HUES64 (cell line): ENCODE data around the gene STKLD1.
"Not testable (repeated sequence)": the region's sequence is repeated elsewhere in the genome, so short reads cannot be mapped to it uniquely, and the experiment has no call there.

Experiments
- H3K27ac ChIP-seq: 2 replicates; pipeline ENCODE4 v1.7.0; 2013; ENCODE audit warnings: low read depth, low read length, inconsistent platforms
- H3K27me3 ChIP-seq: 2 replicates; pipeline ENCODE4 v1.6.1; 2013; ENCODE audit warnings: mild to moderate bottlenecking, low read length; ENCODE audit not compliant: insufficient read depth
- H3K36me3 ChIP-seq: 2 replicates; pipeline ENCODE4 v1.6.1; 2013; ENCODE audit warnings: mild to moderate bottlenecking, low read length; ENCODE audit not compliant: insufficient read depth
- H3K4me1 ChIP-seq: 2 replicates; pipeline ENCODE4 v1.6.1; 2013; ENCODE audit warnings: mild to moderate bottlenecking, low read length, moderate library complexity; ENCODE audit not compliant: insufficient read depth
- H3K4me3 ChIP-seq: 2 replicates; pipeline ENCODE4 v1.5.1; 2013; ENCODE audit warnings: mild to moderate bottlenecking, low read length, moderate library complexity
- H3K9ac ChIP-seq: 2 replicates; pipeline ENCODE4 v1.6.1; 2013; ENCODE audit warnings: mild to moderate bottlenecking, low read depth, low read length
- H3K9me3 ChIP-seq: 2 replicates; pipeline ENCODE4 v1.6.1; 2013; ENCODE audit warnings: low read depth, low read length; ENCODE audit not compliant: insufficient read depth
- WGBS: fragments of 150-250, 120-280 bp; methylation state at CpG from one replicate; pipeline ENCODE4 v1.1.7; 2013; ENCODE audit warnings: missing lambda C conversion rate; 5-methylcytosine and 5-hydroxymethylcytosine counted together

Gene STKLD1

GRCh38 chr9:133334888-133335287, 41.3 kb upstream of the STKLD1 start:
- not testable (repeated sequence) for H3K27ac ChIP-seq

GRCh38 chr9:133335924-133336811, 40.0 kb upstream of the STKLD1 start, which contains the start of gene SURF6:
TSS of gene SURF6 (minus strand) at chr9:133336188. CDS start at chr9:133336132, 56 bp downstream.
- Histone ChIP-seq H3K4me1 (peaks cover 7% of the 10 kb centered on the region; the same call in 1 of the 2 replicates), H3K4me3 (peak within 1 kb of the TSS; percentile 99), H3K27ac (peak within 1 kb of the TSS; percentile 95), H3K36me3 (peaks cover 62% of the 10 kb centered on the region), H3K27me3 (no peaks in the 10 kb centered on the region), H3K9me3 (no peaks in the 10 kb centered on the region), H3K9ac (peak within 1 kb of the TSS; percentile 96)
- WGBS: 4% methylated on average over 70 of the region's 70 CpGs

More at GRCh38 chr9:133334888-133335287, 41.3 kb upstream of the STKLD1 start:
- 82% methylated on average over 11 of the region's 11 CpGs for WGBS
- Histone ChIP-seq H3K9ac (peak overlapping the region; percentile 96), H3K36me3 (peaks cover 61% of the 10 kb centered on the region), H3K4me3 (peak overlapping the region; percentile 99)
- H3K9me3 ChIP-seq, H3K4me1 ChIP-seq, H3K27me3 ChIP-seq: not testable (repeated sequence)

GRCh38 chr9:133339641-133340040, 36.5 kb upstream of the STKLD1 start:
- H3K27me3 ChIP-seq: no peaks in the 10 kb centered on the region
- H3K36me3 ChIP-seq: peaks cover 62% of the 10 kb centered on the region
- 93% methylated on average over 5 of the region's 5 CpGs for WGBS
- no peak overlapping the region for H3K9ac ChIP-seq
- H3K9me3 ChIP-seq: no peaks in the 10 kb centered on the region
- H3K4me3 ChIP-seq: no peak overlapping the region
- no peak overlapping the region for H3K27ac ChIP-seq
- peaks cover 4% of the 10 kb centered on the region; the same call in 1 of the 2 replicates for H3K4me1 ChIP-seq

GRCh38 chr9:133340256-133340655, 35.9 kb upstream of the STKLD1 start:
- H3K4me3 ChIP-seq: no peak overlapping the region
- H3K9ac ChIP-seq: no peak overlapping the region
- no peaks in the 10 kb centered on the region for H3K9me3 ChIP-seq
- no peak overlapping the region for H3K27ac ChIP-seq
- no peaks in the 10 kb centered on the region for H3K4me1 ChIP-seq
- peaks cover 67% of the 10 kb centered on the region for H3K36me3 ChIP-seq
- WGBS: 96% methylated on average over 3 of the region's 3 CpGs
- H3K27me3 ChIP-seq: no peaks in the 10 kb centered on the region

GRCh38 chr9:133340916-133341315, 35.2 kb upstream of the STKLD1 start:
- H3K9ac ChIP-seq: no peak overlapping the region
- no peaks in the 10 kb centered on the region for H3K4me1 ChIP-seq
- no peaks in the 10 kb centered on the region for H3K9me3 ChIP-seq
- H3K27ac ChIP-seq: no peak overlapping the region
- H3K4me3 ChIP-seq: no peak overlapping the region
- 96% methylated on average over 13 of the region's 13 CpGs for WGBS
- peaks cover 74% of the 10 kb centered on the region for H3K36me3 ChIP-seq
- H3K27me3 ChIP-seq: no peaks in the 10 kb centered on the region

- Histone ChIP-seq H3K36me3 (peaks cover 79% of the 10 kb centered on the region), H3K4me1 (peaks cover 4% of the 10 kb centered on the region), H3K9ac (no peak overlapping the region), H3K27ac (no peak overlapping the region), H3K27me3 (no peaks in the 10 kb centered on the region), H3K4me3 (no peak overlapping the region), H3K9me3 (no peaks in the 10 kb centered on the region)
- WGBS: 94% methylated on average over 15 of the region's 15 CpGs
Observed at GRCh38 chr9:133341369-133342068, 34.6 kb upstream of the STKLD1 start.

- Histone ChIP-seq H3K36me3 (peaks cover 79% of the 10 kb centered on the region), H3K9me3 (no peaks in the 10 kb centered on the region), H3K27me3 (no peaks in the 10 kb centered on the region), H3K27ac (peak overlapping the region; percentile 62; the same call in 1 of the 2 replicates), H3K9ac (no peak overlapping the region), H3K4me3 (no peak overlapping the region), H3K4me1 (peaks cover 7% of the 10 kb centered on the region)
- 73% methylated on average over 12 of the region's 12 CpGs for WGBS
Observed at GRCh38 chr9:133342069-133342406, 34.1 kb upstream of the STKLD1 start.

- Histone ChIP-seq H3K9ac (no peak overlapping the region), H3K27me3 (no peaks in the 10 kb centered on the region), H3K36me3 (peaks cover 79% of the 10 kb centered on the region), H3K27ac (no peak overlapping the region; the same call in 1 of the 2 replicates), H3K4me3 (no peak overlapping the region), H3K4me1 (peaks cover 7% of the 10 kb centered on the region), H3K9me3 (no peaks in the 10 kb centered on the region)
- 84% methylated on average over 11 of the region's 11 CpGs for WGBS
Observed at GRCh38 chr9:133342570-133342969, 33.6 kb upstream of the STKLD1 start.

GRCh38 chr9:133344071-133344470, 32.1 kb upstream of the STKLD1 start:
- Histone ChIP-seq H3K9ac (no peak overlapping the region), H3K27ac (no peak overlapping the region), H3K27me3 (no peaks in the 10 kb centered on the region), H3K9me3 (no peaks in the 10 kb centered on the region), H3K4me1 (peaks cover 7% of the 10 kb centered on the region), H3K36me3 (peaks cover 79% of the 10 kb centered on the region), H3K4me3 (no peak overlapping the region)
- 96% methylated on average over 19 of the region's 19 CpGs for WGBS

- 96% methylated on average over 12 of the region's 12 CpGs for WGBS
- Histone ChIP-seq H3K9me3 (no peaks in the 10 kb centered on the region), H3K4me3 (no peak overlapping the region), H3K4me1 (peaks cover 7% of the 10 kb centered on the region), H3K27me3 (no peaks in the 10 kb centered on the region), H3K27ac (no peak overlapping the region), H3K36me3 (peaks cover 79% of the 10 kb centered on the region), H3K9ac (no peak overlapping the region)
Observed at GRCh38 chr9:133344979-133345378, 31.2 kb upstream of the STKLD1 start.

GRCh38 chr9:133345596-133345995, 30.6 kb upstream of the STKLD1 start:
- H3K9ac ChIP-seq: no peak overlapping the region
- peaks cover 79% of the 10 kb centered on the region for H3K36me3 ChIP-seq
- H3K4me3 ChIP-seq: no peak overlapping the region
- H3K9me3 ChIP-seq: no peaks in the 10 kb centered on the region
- peaks cover 7% of the 10 kb centered on the region for H3K4me1 ChIP-seq
- WGBS: 96% methylated on average over 6 of the region's 6 CpGs
- H3K27me3 ChIP-seq: no peaks in the 10 kb centered on the region
- H3K27ac ChIP-seq: no peak overlapping the region
